Measurements from ENCODE around the gene FAM210B.

Gene FAM210B

GRCh38 chr20:56352345-56353055 is 6.3 kb upstream of the FAM210B start:
- no peak for ATAC-seq
- Mint-ChIP-seq H3K27ac (no peak overlapping the region), H3K4me1 (no peaks in the 10 kb centered on the region), H3K4me3 (no peak overlapping the region), H3K9me3 (no peaks in the 10 kb centered on the region), H3K27me3 (peaks cover 15% of the 10 kb centered on the region)
- no peak for DNase-seq

GRCh38 chr20:56353356-56353755 is 5.4 kb upstream of the FAM210B start:
- H3K9me3 Mint-ChIP-seq = no peaks in the 10 kb centered on the region
- no peak for DNase-seq
- no peak for ATAC-seq
- no peak overlapping the region for H3K4me3 Mint-ChIP-seq
- H3K4me1 Mint-ChIP-seq = peaks cover 4% of the 10 kb centered on the region
- H3K27me3 Mint-ChIP-seq = peaks cover 8% of the 10 kb centered on the region
- H3K27ac Mint-ChIP-seq = no peak overlapping the region

- H3K4me1 Mint-ChIP-seq = peaks cover 31% of the 10 kb centered on the region
- ATAC-seq (no peak), DNase-seq (no peak)
- no peak overlapping the region for H3K27ac Mint-ChIP-seq
- H3K9me3 Mint-ChIP-seq = no peaks in the 10 kb centered on the region
- H3K4me3 Mint-ChIP-seq = peak overlapping the region; percentile 64 to 71
- H3K27me3 Mint-ChIP-seq = no peaks in the 10 kb centered on the region
Measured at GRCh38 chr20:56358070-56358469, 704 bp upstream of the FAM210B start.

GRCh38 chr20:56359212-56360132 is 698 bp downstream of the FAM210B start:
- DNase-seq (peak; percentile 4 to 19), ATAC-seq (peak; percentile 55)
- Mint-ChIP-seq H3K27me3 (no peaks in the 10 kb centered on the region), H3K4me3 (peak overlapping the region; percentile 89 to 95), H3K27ac (peak overlapping the region in 1 of 2 donors; percentile 93), H3K4me1 (peaks cover 31% of the 10 kb centered on the region), H3K9me3 (no peaks in the 10 kb centered on the region)

GRCh38 chr20:56360133-56360907 is 1.5 kb downstream of the FAM210B start:
- Mint-ChIP-seq H3K4me3 (peak overlapping the region; percentile 89 to 95), H3K27me3 (no peaks in the 10 kb centered on the region), H3K27ac (peak overlapping the region; percentile 77 to 85), H3K9me3 (no peaks in the 10 kb centered on the region), H3K4me1 (peaks cover 31% of the 10 kb centered on the region)
- DNase-seq (no peak), ATAC-seq (no peak)

- Mint-ChIP-seq H3K4me3 (no peak overlapping the region), H3K9me3 (no peaks in the 10 kb centered on the region), H3K4me1 (peaks cover 31% of the 10 kb centered on the region), H3K27me3 (no peaks in the 10 kb centered on the region), H3K27ac (no peak overlapping the region)
- no peak for DNase-seq
- no peak for ATAC-seq
Measured at GRCh38 chr20:56360908-56361205, 2.1 kb downstream of the FAM210B start.

- Mint-ChIP-seq H3K4me3 (no peak overlapping the region), H3K27ac (no peak overlapping the region), H3K9me3 (no peaks in the 10 kb centered on the region), H3K27me3 (no peaks in the 10 kb centered on the region), H3K4me1 (peaks cover 31% of the 10 kb centered on the region)
- ATAC-seq = no peak
- no peak for DNase-seq
Measured at GRCh38 chr20:56361900-56362299, 3.1 kb downstream of the FAM210B start.

- H3K9me3 Mint-ChIP-seq = no peaks in the 10 kb centered on the region
- no peak overlapping the region for H3K27ac Mint-ChIP-seq
- peaks cover 31% of the 10 kb centered on the region for H3K4me1 Mint-ChIP-seq
- H3K4me3 Mint-ChIP-seq = no peak overlapping the region
- H3K27me3 Mint-ChIP-seq = no peaks in the 10 kb centered on the region
- ATAC-seq (no peak), DNase-seq (no peak)
Measured at GRCh38 chr20:56362833-56363413, 4.1 kb downstream of the FAM210B start.

GRCh38 chr20:56363491-56363890 is 4.7 kb downstream of the FAM210B start:
- H3K4me1 Mint-ChIP-seq = peaks cover 26% of the 10 kb centered on the region
- H3K9me3 Mint-ChIP-seq = no peaks in the 10 kb centered on the region
- DNase-seq (no peak), ATAC-seq (no peak)
- no peak overlapping the region for H3K4me3 Mint-ChIP-seq
- H3K27me3 Mint-ChIP-seq = no peaks in the 10 kb centered on the region
- no peak overlapping the region for H3K27ac Mint-ChIP-seq

- DNase-seq = no peak
- no peaks in the 10 kb centered on the region for H3K9me3 Mint-ChIP-seq
- H3K27me3 Mint-ChIP-seq = no peaks in the 10 kb centered on the region
- peak overlapping the region in 1 of 2 donors; percentile 79 for H3K27ac Mint-ChIP-seq
- no peak overlapping the region for H3K4me3 Mint-ChIP-seq
- H3K4me1 Mint-ChIP-seq = peaks cover 10% of the 10 kb centered on the region
- ATAC-seq = no peak
Measured at GRCh38 chr20:56368351-56369134, 9.8 kb downstream of the FAM210B start.

- Mint-ChIP-seq H3K27me3 (no peaks in the 10 kb centered on the region), H3K4me1 (peaks cover 13% of the 10 kb centered on the region), H3K4me3 (no peak overlapping the region), H3K27ac (peak overlapping the region in 1 of 2 donors; percentile 19), H3K9me3 (no peaks in the 10 kb centered on the region)
- ATAC-seq (no peak), DNase-seq (no peak)
Measured at GRCh38 chr20:56369179-56369578, 10.4 kb downstream of the FAM210B start.

- ATAC-seq (no peak), DNase-seq (no peak)
- Mint-ChIP-seq H3K4me3 (no peak overlapping the region), H3K9me3 (no peaks in the 10 kb centered on the region), H3K27ac (no peak overlapping the region), H3K27me3 (no peaks in the 10 kb centered on the region), H3K4me1 (peaks cover 21% of the 10 kb centered on the region)
Measured at GRCh38 chr20:56371977-56372376, 13.2 kb downstream of the FAM210B start.

GRCh38 chr20:56372850-56373249 is 14.1 kb downstream of the FAM210B start:
- Mint-ChIP-seq H3K27ac (no peak overlapping the region), H3K27me3 (no peaks in the 10 kb centered on the region), H3K4me3 (no peak overlapping the region), H3K9me3 (no peaks in the 10 kb centered on the region), H3K4me1 (peaks cover 21% of the 10 kb centered on the region)
- ATAC-seq (peak; percentile 64), DNase-seq (no peak)

GRCh38 chr20:56373942-56374341 is 15.2 kb downstream of the FAM210B start:
- Mint-ChIP-seq H3K9me3 (no peaks in the 10 kb centered on the region), H3K27me3 (no peaks in the 10 kb centered on the region), H3K4me1 (peaks cover 21% of the 10 kb centered on the region), H3K4me3 (no peak overlapping the region), H3K27ac (no peak overlapping the region)
- no peak for DNase-seq
- peak; percentile 87 for ATAC-seq

- ATAC-seq (no peak), DNase-seq (no peak)
- Mint-ChIP-seq H3K27ac (peak overlapping the region in 1 of 2 donors; percentile 12), H3K27me3 (no peaks in the 10 kb centered on the region), H3K4me3 (no peak overlapping the region), H3K9me3 (no peaks in the 10 kb centered on the region), H3K4me1 (peaks cover 22% of the 10 kb centered on the region)
Measured at GRCh38 chr20:56376331-56376730, 17.6 kb downstream of the FAM210B start.
